SK-N-SH (cell line): ENCODE measurements around the gene PALS1. TPM values are rescaled to one million over a fixed set of nuclear protein-coding genes. Genes with fewer than 3 reads are reported as not detected.

Experiments used
- CTCF ChIA-PET: fragments of 300-600, 350-600 bp; formaldehyde crosslinking; extraction: SDS; loops from one replicate; lab custom pipeline; 2021; lab: Yijun Ruan, JAX
- POLR2A ChIA-PET: fragments of 350-600 bp; sonication (Branson Sonifier 250); formaldehyde crosslinking; extraction: SDS; loops from one replicate; lab custom pipeline; 2020; ENCODE audit warnings: antibody characterized with exemption, inconsistent platforms; lab: Yijun Ruan, JAX
- DNase-seq: peaks from one replicate; pipeline ENCODE4 v3.0.0; 2012
- H2AFZ ChIP-seq: fragments of 200-600 bp; sonication (generic); 2 replicates; pipeline ENCODE4 v1.8.1; 2016; ENCODE audit warnings: antibody characterized with exemption, mild to moderate bottlenecking, low read depth
- H3F3A ChIP-seq: fragments of 200-600 bp; sonication (generic); replicated peaks from 2 replicates; pipeline ENCODE3; 2016; ENCODE audit warnings: antibody characterized with exemption, mild to moderate bottlenecking; ENCODE audit not compliant: insufficient read depth
- H3K27ac ChIP-seq, 2 experiments: fragments of 200-500 bp in 1 of 2; fragments of 200-600 bp in 1 of 2; sonication (Bioruptor generic) in 1 of 2; sonication (generic), shearing (Covaris generic) in 1 of 2; 2 replicates each; pipeline versions ENCODE4 v1.5.1 to v1.6.1; 2014 to 2016; ENCODE audit warnings: low read depth in 2 of 2, inconsistent platforms in 1 of 2, low read length in 1 of 2, mild to moderate bottlenecking in 1 of 2, mixed read lengths in 1 of 2
- H3K27me3 ChIP-seq: fragments of 200-600 bp; sonication (generic), shearing (Covaris generic); 2 replicates; pipeline ENCODE4 v1.6.1; 2016; ENCODE audit warnings: mixed run types; ENCODE audit not compliant: insufficient read depth
- H3K36me3 ChIP-seq, 2 experiments: fragments of 200-500 bp in 1 of 2; fragments of 200-600 bp in 1 of 2; sonication (Bioruptor generic) in 1 of 2; sonication (generic) in 1 of 2; replicated peaks in 1 of 2; 2 replicates each; pipeline versions ENCODE3 to v1.5.1; 2014 to 2016; ENCODE audit warnings: low read length in 1 of 2, mild to moderate bottlenecking in 1 of 2; ENCODE audit not compliant: insufficient read depth in 2 of 2, control insufficient read depth in 1 of 2
- H3K4me1 ChIP-seq, 2 experiments: fragments of 200-500 bp in 1 of 2; fragments of 200-600 bp in 1 of 2; sonication (Bioruptor generic) in 1 of 2; sonication (generic), shearing (Covaris generic) in 1 of 2; 2 replicates each; pipeline versions ENCODE4 v1.5.1 to v1.6.1; 2014 to 2016; ENCODE audit warnings: low read depth in 1 of 2, low read length in 1 of 2, mixed run types in 1 of 2; ENCODE audit not compliant: insufficient read depth in 2 of 2, control insufficient read depth in 1 of 2
- H3K4me2 ChIP-seq: fragments of 200-600 bp; sonication (generic), shearing (Covaris generic); 2 replicates; pipeline ENCODE4 v1.6.1; 2017; ENCODE audit warnings: mixed run types
- H3K4me3 ChIP-seq, 2 experiments: fragments of 200-500 bp in 1 of 2; fragments of 200-600 bp in 1 of 2; sonication (Bioruptor generic) in 1 of 2; sonication (generic), shearing (Covaris generic) in 1 of 2; 2 replicates each; pipeline versions ENCODE4 v1.5.1 to v1.8.1; 2014 to 2016; ENCODE audit warnings: low read depth in 2 of 2, inconsistent platforms in 1 of 2, low read length in 1 of 2, mild to moderate bottlenecking in 1 of 2, mixed read lengths in 1 of 2, moderate library complexity in 1 of 2
- H3K79me2 ChIP-seq: fragments of 200-600 bp; sonication (generic); 2 replicates; pipeline ENCODE4 v1.8.1; 2017; ENCODE audit warnings: mild to moderate bottlenecking; ENCODE audit not compliant: insufficient read depth
- H3K9ac ChIP-seq: fragments of 200-600 bp; sonication (generic); 2 replicates; pipeline ENCODE4 v1.6.1; 2017; ENCODE audit warnings: mixed run types
- H3K9me2 ChIP-seq: fragments of 200-600 bp; sonication (generic); 2 replicates; pipeline ENCODE4 v1.6.1; 2017; ENCODE audit warnings: mixed run types
- H3K9me3 ChIP-seq: fragments of 200-600 bp; sonication (generic); 2 replicates; pipeline ENCODE4 v1.6.1; 2017; ENCODE audit warnings: mixed run types, mild to moderate bottlenecking, moderate library complexity
- H4K20me1 ChIP-seq: fragments of 200-600 bp; sonication (generic); 2 replicates; pipeline ENCODE4 v1.6.1; 2017; ENCODE audit warnings: mild to moderate bottlenecking, mixed run types; ENCODE audit not compliant: insufficient read depth
- CHD2 ChIP-seq: fragments of 150-350 bp; IDR thresholded peaks from 2 replicates; pipeline ENCODE4 v1.6.1; 2018; ENCODE audit warnings: low read length; ENCODE audit not compliant: partially characterized antibody
- EP300 ChIP-seq, 2 experiments: IDR thresholded peaks; 2 replicates each; pipeline versions ENCODE4 v1.4.0 to v1.6.1; 2012; ENCODE audit warnings: borderline replicate concordance in 1 of 2, low read depth in 1 of 2, low read length in 1 of 2
- FOSL2 ChIP-seq: IDR thresholded peaks from 2 replicates; pipeline ENCODE4 v1.4.0; 2012; ENCODE audit warnings: low read depth, mild to moderate bottlenecking, moderate library complexity, borderline replicate concordance
- JUND ChIP-seq: IDR thresholded peaks from 2 replicates; pipeline ENCODE4 v1.4.0; 2012
- NFIC ChIP-seq: IDR thresholded peaks from 2 replicates; pipeline ENCODE4 v1.4.0; 2012; ENCODE audit warnings: borderline replicate concordance
- POLR2AphosphoS5 ChIP-seq: IDR thresholded peaks from 2 replicates; pipeline ENCODE4 v1.6.1; 2012; ENCODE audit warnings: low read depth, low read length
- RAD21 ChIP-seq: IDR thresholded peaks from 2 replicates; pipeline ENCODE4 v1.6.1; 2012; ENCODE audit warnings: mild to moderate bottlenecking, low read length
- RCOR1 ChIP-seq: fragments of 150-350 bp; IDR thresholded peaks from 2 replicates; pipeline ENCODE4 v1.6.1; 2017; ENCODE audit warnings: antibody characterized with exemption, low read length
- RFX5 ChIP-seq: IDR thresholded peaks from 2 replicates; pipeline ENCODE4 v1.6.1; 2012; ENCODE audit warnings: mild to moderate bottlenecking, improper control_type of control experiment, low read length
- SMC3 ChIP-seq: IDR thresholded peaks from 2 replicates; pipeline ENCODE4 v1.6.1; 2012; ENCODE audit warnings: low read depth, low read length, improper control_type of control experiment
- TCF12 ChIP-seq: IDR thresholded peaks from 2 replicates; pipeline ENCODE4 v1.4.0; 2012
- YY1 ChIP-seq: IDR thresholded peaks from 2 replicates; pipeline ENCODE4 v1.4.0; 2012; ENCODE audit warnings: low read depth, mild to moderate bottlenecking
- WGBS: methylation state at CpG from one replicate; pipeline ENCODE4 v1.1.6; 2017; ENCODE audit warnings: low lambda C conversion rate; 5-methylcytosine and 5-hydroxymethylcytosine counted together
- polyA plus RNA-seq, 3 experiments: library from polyadenylated mRNA; depleted of rRNA; stranded (reverse); fragments of >200 nt; gene quantifications; 2 replicates each; pipeline ENCODE4 v1.2.3, GENCODE V29; 2012
- TF ChIP-seq, protein P1 (sequence below): IDR thresholded peaks from 2 replicates; pipeline ENCODE4 v1.6.1; 2012; ENCODE audit warnings: mild to moderate bottlenecking, low read depth, low read length, moderate library complexity
- TF ChIP-seq, protein P2 (sequence below): IDR thresholded peaks from 2 replicates; pipeline ENCODE4; 2012
- TF ChIP-seq, protein P3 (sequence below): IDR thresholded peaks from 2 replicates; pipeline ENCODE4 v1.4.0; 2012; ENCODE audit warnings: low read depth, borderline replicate concordance
- TF ChIP-seq, protein P4 (sequence below): IDR thresholded peaks from 2 replicates; pipeline ENCODE4 v1.4.0; 2012; ENCODE audit warnings: low read depth, borderline replicate concordance

The PALS1 gene
- polyA plus RNA-seq, 1 of the 3 experiments (the other 2 are of a cell fraction), result 8.0 TPM

DNA sequence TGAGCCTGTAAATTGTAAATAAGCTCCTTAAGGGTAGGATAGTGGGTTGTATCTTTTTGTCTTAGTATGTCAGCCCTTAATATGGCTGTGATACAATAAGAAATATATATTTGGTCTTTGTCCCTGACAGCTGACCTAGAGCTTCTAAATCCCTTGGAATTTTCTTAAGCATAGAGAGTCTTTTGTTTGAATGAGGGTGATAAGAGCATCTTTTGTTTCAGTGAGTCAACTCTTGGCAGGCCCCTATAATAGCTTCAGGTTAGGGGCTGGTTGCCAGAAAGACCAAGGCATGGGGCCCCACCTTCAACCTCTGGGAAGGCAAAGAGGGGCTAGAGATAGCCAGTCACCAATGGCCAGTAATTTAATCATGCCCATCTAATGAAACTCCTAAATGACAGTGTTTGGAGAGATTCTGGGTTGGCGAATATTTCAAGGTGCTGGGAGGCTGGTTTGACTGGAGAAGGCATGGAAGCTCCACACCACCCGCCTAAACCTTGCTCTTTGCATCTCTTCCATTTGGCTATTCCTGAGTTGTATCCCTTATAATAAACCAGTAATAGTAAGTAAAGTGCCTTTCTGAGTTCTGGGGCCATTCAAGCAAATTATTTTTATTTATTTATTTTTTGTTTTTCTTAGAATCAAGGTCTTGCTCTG is 10.5 kb downstream of the PALS1 start:
- no peaks in the 10 kb centered on the region for H3K36me3 ChIP-seq
- peaks cover 3 to 42% of the 10 kb centered on the region in 2 experiments; a peak in 2 of 4 replicates for H3K4me1 ChIP-seq
- peak; percentile 89 for TF ChIP-seq NFIC
- TF ChIP-seq JUND, result peak; percentile 69
- TF ChIP-seq, protein P1, sequence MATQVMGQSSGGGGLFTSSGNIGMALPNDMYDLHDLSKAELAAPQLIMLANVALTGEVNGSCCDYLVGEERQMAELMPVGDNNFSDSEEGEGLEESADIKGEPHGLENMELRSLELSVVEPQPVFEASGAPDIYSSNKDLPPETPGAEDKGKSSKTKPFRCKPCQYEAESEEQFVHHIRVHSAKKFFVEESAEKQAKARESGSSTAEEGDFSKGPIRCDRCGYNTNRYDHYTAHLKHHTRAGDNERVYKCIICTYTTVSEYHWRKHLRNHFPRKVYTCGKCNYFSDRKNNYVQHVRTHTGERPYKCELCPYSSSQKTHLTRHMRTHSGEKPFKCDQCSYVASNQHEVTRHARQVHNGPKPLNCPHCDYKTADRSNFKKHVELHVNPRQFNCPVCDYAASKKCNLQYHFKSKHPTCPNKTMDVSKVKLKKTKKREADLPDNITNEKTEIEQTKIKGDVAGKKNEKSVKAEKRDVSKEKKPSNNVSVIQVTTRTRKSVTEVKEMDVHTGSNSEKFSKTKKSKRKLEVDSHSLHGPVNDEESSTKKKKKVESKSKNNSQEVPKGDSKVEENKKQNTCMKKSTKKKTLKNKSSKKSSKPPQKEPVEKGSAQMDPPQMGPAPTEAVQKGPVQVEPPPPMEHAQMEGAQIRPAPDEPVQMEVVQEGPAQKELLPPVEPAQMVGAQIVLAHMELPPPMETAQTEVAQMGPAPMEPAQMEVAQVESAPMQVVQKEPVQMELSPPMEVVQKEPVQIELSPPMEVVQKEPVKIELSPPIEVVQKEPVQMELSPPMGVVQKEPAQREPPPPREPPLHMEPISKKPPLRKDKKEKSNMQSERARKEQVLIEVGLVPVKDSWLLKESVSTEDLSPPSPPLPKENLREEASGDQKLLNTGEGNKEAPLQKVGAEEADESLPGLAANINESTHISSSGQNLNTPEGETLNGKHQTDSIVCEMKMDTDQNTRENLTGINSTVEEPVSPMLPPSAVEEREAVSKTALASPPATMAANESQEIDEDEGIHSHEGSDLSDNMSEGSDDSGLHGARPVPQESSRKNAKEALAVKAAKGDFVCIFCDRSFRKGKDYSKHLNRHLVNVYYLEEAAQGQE, result no peak
- peak; percentile 60 for TF ChIP-seq TCF12
- TF ChIP-seq, protein P2, sequence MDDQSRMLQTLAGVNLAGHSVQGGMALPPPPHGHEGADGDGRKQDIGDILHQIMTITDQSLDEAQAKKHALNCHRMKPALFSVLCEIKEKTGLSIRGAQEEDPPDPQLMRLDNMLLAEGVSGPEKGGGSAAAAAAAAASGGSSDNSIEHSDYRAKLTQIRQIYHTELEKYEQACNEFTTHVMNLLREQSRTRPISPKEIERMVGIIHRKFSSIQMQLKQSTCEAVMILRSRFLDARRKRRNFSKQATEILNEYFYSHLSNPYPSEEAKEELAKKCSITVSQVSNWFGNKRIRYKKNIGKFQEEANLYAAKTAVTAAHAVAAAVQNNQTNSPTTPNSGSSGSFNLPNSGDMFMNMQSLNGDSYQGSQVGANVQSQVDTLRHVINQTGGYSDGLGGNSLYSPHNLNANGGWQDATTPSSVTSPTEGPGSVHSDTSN, result peak; percentile 74
- no peak for TF ChIP-seq POLR2AphosphoS5
- no peak for TF ChIP-seq YY1
- TF ChIP-seq SMC3, result no peak
- TF ChIP-seq CHD2, result no peak
- no peak for TF ChIP-seq RAD21
- TF ChIP-seq, protein P3, sequence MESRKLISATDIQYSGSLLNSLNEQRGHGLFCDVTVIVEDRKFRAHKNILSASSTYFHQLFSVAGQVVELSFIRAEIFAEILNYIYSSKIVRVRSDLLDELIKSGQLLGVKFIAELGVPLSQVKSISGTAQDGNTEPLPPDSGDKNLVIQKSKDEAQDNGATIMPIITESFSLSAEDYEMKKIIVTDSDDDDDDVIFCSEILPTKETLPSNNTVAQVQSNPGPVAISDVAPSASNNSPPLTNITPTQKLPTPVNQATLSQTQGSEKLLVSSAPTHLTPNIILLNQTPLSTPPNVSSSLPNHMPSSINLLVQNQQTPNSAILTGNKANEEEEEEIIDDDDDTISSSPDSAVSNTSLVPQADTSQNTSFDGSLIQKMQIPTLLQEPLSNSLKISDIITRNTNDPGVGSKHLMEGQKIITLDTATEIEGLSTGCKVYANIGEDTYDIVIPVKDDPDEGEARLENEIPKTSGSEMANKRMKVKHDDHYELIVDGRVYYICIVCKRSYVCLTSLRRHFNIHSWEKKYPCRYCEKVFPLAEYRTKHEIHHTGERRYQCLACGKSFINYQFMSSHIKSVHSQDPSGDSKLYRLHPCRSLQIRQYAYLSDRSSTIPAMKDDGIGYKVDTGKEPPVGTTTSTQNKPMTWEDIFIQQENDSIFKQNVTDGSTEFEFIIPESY, result no peak
- TF ChIP-seq RCOR1, result no peak
- TF ChIP-seq, protein P4, sequence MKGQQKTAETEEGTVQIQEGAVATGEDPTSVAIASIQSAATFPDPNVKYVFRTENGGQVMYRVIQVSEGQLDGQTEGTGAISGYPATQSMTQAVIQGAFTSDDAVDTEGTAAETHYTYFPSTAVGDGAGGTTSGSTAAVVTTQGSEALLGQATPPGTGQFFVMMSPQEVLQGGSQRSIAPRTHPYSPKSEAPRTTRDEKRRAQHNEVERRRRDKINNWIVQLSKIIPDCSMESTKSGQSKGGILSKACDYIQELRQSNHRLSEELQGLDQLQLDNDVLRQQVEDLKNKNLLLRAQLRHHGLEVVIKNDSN, result no peak
- TF ChIP-seq RFX5, result no peak
- TF ChIP-seq EP300 (IDR thresholded peaks at IDR 0.05; ENCODE audit: borderline replicate concordance in 1 of 2, low read depth in 1 of 2, low read length in 1 of 2), result peak in 1 of 2 experiments; percentile 54; a peak in 1 of 4 replicates
- TF ChIP-seq FOSL2, result peak; percentile 51
- no peaks in the 10 kb centered on the region for H3K9me3 ChIP-seq
- 98% methylated on average over 2 of the region's 2 CpGs for WGBS
- H2AFZ ChIP-seq, result no peak overlapping the region
- H3F3A ChIP-seq, result peaks cover 16% of the 10 kb centered on the region
- CTCF ChIA-PET, result interaction anchor here (1.2 to 1.5 kb wide), 5 partner anchors 14 to 89 kb away, joined by 3 to 5 read pairs (median 4); no protein-coding TSS in a partner anchor
- no peak overlapping the region for H3K4me3 ChIP-seq
- peak overlapping the region; percentile 31; the same call in 1 of the 2 replicates for H3K4me2 ChIP-seq
- H4K20me1 ChIP-seq, result peaks cover 33% of the 10 kb centered on the region
- no peak overlapping the region for H3K9ac ChIP-seq
- H3K9me2 ChIP-seq, result no peaks in the 10 kb centered on the region
- POLR2A ChIA-PET, result no interaction called here
- no peak for DNase-seq
- peak overlapping the region in 1 of 2 experiments; percentile 41; a peak in 1 of 4 replicates for H3K27ac ChIP-seq
- no peaks in the 10 kb centered on the region for H3K27me3 ChIP-seq
- H3K79me2 ChIP-seq, result peaks cover 99% of the 10 kb centered on the region
